ENCODE data around the gene NBPF3. TPM values are rescaled to one million over a fixed set of nuclear protein-coding genes. Genes with fewer than 3 reads are reported as not detected.

NBPF3 gene
- total RNA-seq, 4 donors from 2014 or later = 13.8 to 19.4 (median 16.7) TPM

- intact Hi-C loops (cut with DNase I) = no loop called here
- Histone ChIP-seq H3K27ac (no peak overlapping the region), H3K36me3 (no peaks in the 10 kb centered on the region), H3K4me1 (no peaks in the 10 kb centered on the region), H3K4me3 (replicated peaks in 1 of 3) (no peak overlapping the region), H3K27me3 (no peaks in the 10 kb centered on the region), H3K9me3 (no peaks in the 10 kb centered on the region)
- no peak for DNase-seq
- no peak for TF ChIP-seq POLR2A (IDR thresholded peaks at IDR 0.05)
- TF ChIP-seq CTCF (IDR thresholded peaks at IDR 0.05) = no peak
- WGBS, 2 donors = 77 to 89% methylated on average over 3 of the region's 3 CpGs
These were observed 56.9 kb downstream of the NBPF3 start for GRCh38 chr1:21496886-21497285.

DNA sequence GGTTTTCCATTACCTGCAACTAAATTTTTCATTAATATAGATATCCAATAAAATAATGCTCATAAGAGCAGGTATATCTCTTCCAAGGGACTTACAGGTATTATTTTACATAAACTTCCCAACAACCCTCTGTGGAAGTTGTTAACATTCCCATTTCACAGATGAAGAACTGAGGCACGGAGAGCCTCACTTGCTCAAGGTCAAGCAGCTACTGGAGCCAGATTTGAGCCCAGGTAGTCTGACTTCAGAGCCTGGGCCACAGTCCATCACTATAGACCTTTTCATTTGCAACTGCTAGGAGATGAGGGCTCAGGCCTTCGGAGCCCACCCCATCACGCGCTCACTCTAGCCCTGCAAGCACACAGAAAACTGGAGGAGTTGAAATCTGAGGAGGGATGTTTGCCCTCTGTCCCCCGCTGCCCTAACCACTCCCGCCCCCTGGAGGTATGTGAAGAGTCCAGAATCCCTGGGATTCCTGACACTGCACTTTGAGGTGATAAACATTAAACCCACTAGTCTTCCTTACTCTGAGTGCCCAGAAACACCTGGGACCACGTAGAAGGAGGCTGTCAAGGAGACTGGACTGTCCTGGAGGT, 57.6 kb downstream of the NBPF3 start:
- intact Hi-C loops (cut with DNase I) = no loop called here
- Histone ChIP-seq H3K27me3 (no peaks in the 10 kb centered on the region), H3K4me1 (no peaks in the 10 kb centered on the region), H3K4me3 (replicated peaks in 1 of 3) (no peak overlapping the region), H3K36me3 (no peaks in the 10 kb centered on the region), H3K27ac (no peak overlapping the region), H3K9me3 (no peaks in the 10 kb centered on the region)
- WGBS, 2 donors = 68 to 80% methylated on average over 5 to 7 of the region's 7 CpGs
- TF ChIP-seq CTCF (IDR thresholded peaks at IDR 0.05) (no peak), POLR2A (IDR thresholded peaks at IDR 0.05) (no peak)
- no peak for DNase-seq

DNA sequence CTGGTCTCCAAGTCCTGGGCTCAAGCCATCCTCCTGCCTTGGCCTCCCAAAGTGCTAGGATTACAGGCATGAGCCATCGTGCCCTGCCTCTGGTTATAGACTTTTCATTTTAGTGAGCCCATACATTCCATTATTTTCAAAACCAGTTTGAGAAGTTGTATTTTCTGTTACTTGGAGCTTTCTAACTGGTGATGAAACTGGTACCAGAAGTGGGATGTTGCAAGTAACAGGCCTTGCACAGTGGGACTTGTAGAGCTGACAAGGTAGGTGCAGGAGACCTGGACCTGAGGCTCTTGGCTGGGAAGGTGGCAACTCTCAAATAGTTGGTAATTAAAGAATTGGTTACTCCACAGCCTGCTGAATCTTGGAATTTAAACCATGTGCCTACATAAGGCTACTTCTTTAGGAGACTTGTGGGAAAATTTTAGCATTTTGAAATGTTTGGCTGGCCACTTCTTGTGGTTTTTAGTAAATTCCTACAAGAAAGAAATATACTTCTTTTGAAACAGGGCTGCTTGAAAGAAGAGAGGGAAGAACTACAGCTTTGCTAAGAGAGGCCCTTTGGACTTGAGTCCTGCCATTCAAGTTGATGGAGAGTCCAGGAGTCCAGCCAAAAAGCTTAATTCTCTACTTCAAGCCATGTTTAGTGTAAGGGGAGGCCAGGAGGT, 59.5 kb downstream of the NBPF3 start:
- H3K4me3 ChIP-seq (replicated peaks in 1 of 3) = no peak overlapping the region
- no peaks in the 10 kb centered on the region for H3K27me3 ChIP-seq
- WGBS, 2 donors = 94 to 96% methylated on average over 1 of the region's 1 CpG
- no peak overlapping the region for H3K27ac ChIP-seq
- TF ChIP-seq CTCF (IDR thresholded peaks at IDR 0.05) (no peak), POLR2A (IDR thresholded peaks at IDR 0.05) (no peak)
- H3K9me3 ChIP-seq = no peaks in the 10 kb centered on the region
- no peak for DNase-seq
- H3K36me3 ChIP-seq = no peaks in the 10 kb centered on the region
- H3K4me1 ChIP-seq = no peaks in the 10 kb centered on the region
- intact Hi-C loops (cut with DNase I) = no loop called here

GRCh38 chr1:21503706-21504377, 63.9 kb downstream of the NBPF3 start:
- 73 to 79% methylated on average over 7 of the region's 7 CpGs for WGBS, 2 donors
- DNase-seq = no peak
- Histone ChIP-seq H3K27ac (no peak overlapping the region), H3K9me3 (no peaks in the 10 kb centered on the region), H3K27me3 (no peaks in the 10 kb centered on the region), H3K36me3 (no peaks in the 10 kb centered on the region), H3K4me3 (replicated peaks in 1 of 3) (no peak overlapping the region), H3K4me1 (peaks cover 3 to 4% of the 10 kb centered on the region in 2 donors)
- TF ChIP-seq POLR2A (IDR thresholded peaks at IDR 0.05) (no peak), CTCF (IDR thresholded peaks at IDR 0.05) (no peak)
- intact Hi-C loops (cut with DNase I) = no loop called here

DNA sequence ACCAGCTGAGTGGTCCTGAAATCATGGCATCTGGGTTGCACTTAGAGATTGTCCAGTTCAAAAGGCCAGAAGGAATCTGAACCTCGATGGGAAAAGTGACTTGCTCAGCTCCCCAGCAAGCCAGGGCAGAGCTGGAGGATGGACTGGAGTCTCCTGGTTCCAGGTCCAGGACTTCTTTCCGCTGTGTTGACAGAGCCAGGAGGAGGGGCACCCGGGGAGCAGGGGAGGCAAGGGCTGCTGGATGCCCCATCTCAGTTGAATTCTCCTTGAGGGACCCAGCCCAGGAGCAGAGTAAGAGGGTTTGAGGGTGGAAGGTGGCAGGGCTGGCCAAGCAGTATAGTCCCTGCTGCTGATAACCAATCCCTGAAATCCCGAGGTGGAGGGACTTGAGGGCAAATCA, 66.9 kb downstream of the NBPF3 start:
- no peaks in the 10 kb centered on the region for H3K9me3 ChIP-seq
- H3K36me3 ChIP-seq = no peaks in the 10 kb centered on the region
- H3K27me3 ChIP-seq = no peaks in the 10 kb centered on the region
- H3K27ac ChIP-seq = no peak overlapping the region
- DNase-seq = no peak
- WGBS, 2 donors = 61 to 62% methylated on average over 4 of the region's 4 CpGs
- intact Hi-C loops (cut with DNase I) = loop anchor here (5.0 kb wide), 1 partner anchor 70 kb away; no protein-coding TSS in a partner anchor
- H3K4me1 ChIP-seq = peaks cover 12 to 15% of the 10 kb centered on the region in 2 donors
- no peak overlapping the region for H3K4me3 ChIP-seq (replicated peaks in 1 of 3)
- no peak for TF ChIP-seq CTCF (IDR thresholded peaks at IDR 0.05)
- TF ChIP-seq POLR2A (IDR thresholded peaks at IDR 0.05) = no peak

Measured in thyroid gland (tissue), 4 donors.